GM19025 (cell line): ENCODE results near the gene RUNX3.
"Not testable (repeated sequence)": the region's sequence is repeated elsewhere in the genome, so short reads cannot be mapped to it uniquely, and the experiment has no call there.

Experiments used
- ATAC-seq: cut with Tn5 transposase; IDR thresholded peaks from one replicate; pipeline ENCODE4 v1.9.1; 2021; ENCODE audit warnings: mild to moderate bottlenecking, low read depth, moderate library complexity; ENCODE audit not compliant: unreplicated experiment

The RUNX3 gene

GRCh38 chr1:24915816-24916602 is 14.1 kb downstream of the RUNX3 start:
- no peak for ATAC-seq

GRCh38 chr1:24914226-24915069 is 15.6 kb downstream of the RUNX3 start:
- ATAC-seq, result no peak

- ATAC-seq, result no peak
Observed at GRCh38 chr1:24913616-24914225, 16.4 kb downstream of the RUNX3 start.

- ATAC-seq, result no peak
Observed at GRCh38 chr1:24913274-24913604, 16.8 kb downstream of the RUNX3 start.

GRCh38 chr1:24912376-24913273 is 17.5 kb downstream of the RUNX3 start:
- no peak for ATAC-seq

GRCh38 chr1:24911651-24912155 is 18.4 kb downstream of the RUNX3 start:
- ATAC-seq, result no peak

- no peak for ATAC-seq
Observed at GRCh38 chr1:24910751-24911650, 19.1 kb downstream of the RUNX3 start.

GRCh38 chr1:24910210-24910609 is 19.9 kb downstream of the RUNX3 start:
- no peak for ATAC-seq

- ATAC-seq, result no peak
Observed at GRCh38 chr1:24909388-24909898, 20.6 kb downstream of the RUNX3 start.

- no peak for ATAC-seq
Observed at GRCh38 chr1:24908591-24909259, 21.4 kb downstream of the RUNX3 start.

GRCh38 chr1:24907587-24908294 is 22.3 kb downstream of the RUNX3 start:
- ATAC-seq, result not testable (repeated sequence)

GRCh38 chr1:24906760-24907490 is 23.2 kb downstream of the RUNX3 start:
- ATAC-seq, result no peak

- ATAC-seq, result no peak
Observed at GRCh38 chr1:24905979-24906720, 23.9 kb downstream of the RUNX3 start.

GRCh38 chr1:24905355-24905978 is 24.6 kb downstream of the RUNX3 start:
- ATAC-seq, result no peak

- ATAC-seq, result no peak
Observed at GRCh38 chr1:24904731-24905354, 25.2 kb downstream of the RUNX3 start.
